Medulla oblongata (tissue), 1 donor: ENCODE data around the gene SPATA31A1.
"Not testable (repeated sequence)": the region's sequence is repeated elsewhere in the genome, so short reads cannot be mapped to it uniquely, and the experiment has no call there.

Source experiments
- DNase-seq: peaks from one replicate; pipeline ENCODE4 v3.0.0-alpha.2; 2015; ENCODE audit errors: extremely low spot score

SPATA31A1 gene

DNA sequence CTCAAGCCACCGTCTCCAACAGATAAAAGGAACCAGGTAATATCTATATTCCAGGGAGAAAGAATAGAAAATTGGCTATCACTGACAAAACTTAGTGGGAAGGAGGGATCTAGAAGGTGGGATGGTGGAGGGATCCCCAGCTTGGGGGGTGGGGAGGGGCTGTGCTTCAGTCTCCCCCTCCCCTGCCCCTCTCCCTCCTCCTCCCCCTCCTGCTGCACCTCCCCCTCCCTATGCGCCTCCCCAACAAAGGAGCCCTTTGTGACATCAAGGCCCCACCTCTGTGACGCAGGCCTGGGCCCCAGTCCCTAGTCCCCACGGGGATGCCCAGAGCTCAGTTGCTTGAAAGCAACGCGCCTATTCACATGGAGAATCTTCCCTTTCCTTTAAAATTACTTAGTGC, at the start of gene SPATA31A1:
Gene SPATA31A1 (plus strand): TSS at position 301 of the 400 bp plus-strand sequence. CDS start 62 bp downstream, at position 363.
- DNase-seq = not testable (repeated sequence)

- not testable (repeated sequence) for DNase-seq
Measured at GRCh38 chr9:39407261-39408204, 52.1 kb downstream of the SPATA31A1 start.

DNA sequence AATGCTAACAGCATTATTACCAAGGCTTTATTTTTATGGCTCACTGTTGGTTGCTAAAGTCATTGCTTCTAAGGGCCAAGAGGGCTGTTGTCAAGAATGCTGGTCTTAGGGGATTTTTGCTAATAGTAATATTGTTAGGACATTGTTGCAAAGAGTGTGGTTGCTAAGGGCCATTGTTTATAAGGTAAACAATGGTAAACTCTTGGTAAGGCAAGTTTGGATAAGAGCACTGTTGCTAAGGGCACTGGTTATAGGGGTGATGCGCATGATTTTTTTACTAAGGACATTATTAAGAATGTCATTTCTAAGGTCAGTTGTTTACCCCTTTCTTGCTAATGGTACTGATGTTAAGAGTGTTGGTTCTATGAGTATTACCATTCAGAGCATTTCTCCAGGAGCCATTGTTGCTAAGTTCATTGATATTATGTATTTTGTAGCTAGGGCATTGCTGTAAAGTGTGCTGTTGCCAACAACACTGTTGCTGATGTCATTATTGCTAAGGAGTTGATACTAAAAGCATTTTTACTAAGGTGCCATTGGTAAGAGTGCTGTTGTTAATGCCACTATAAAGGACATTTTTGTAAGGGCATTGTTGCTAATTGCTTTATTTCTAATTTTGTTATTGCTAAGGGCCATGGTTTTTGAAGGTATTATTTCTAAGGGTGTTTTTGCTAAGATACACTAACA, 55.9 kb downstream of the SPATA31A1 start:
- not testable (repeated sequence) for DNase-seq
